ENCODE measurements around the gene SLC2A9.

Gene SLC2A9

GRCh38 chr4:9849538-9849920 lies 171.8 kb downstream of the SLC2A9 start:
- no peak for TF ChIP-seq Cebpa-rat (IDR thresholded peaks at IDR 0.05)
- Histone ChIP-seq H3K27me3 (no peaks in the 10 kb centered on the region), H4K20me1 (no peaks in the 10 kb centered on the region), H3K27ac (peak overlapping the region in 3 of 11 experiments; percentile 33 to 48 (median 44); a peak in 4 of 22 replicates), H3K9me3 (replicated peaks in 1 of 11) (peaks cover 0 to 11% (median 0%) of the 10 kb centered on the region in 11 experiments; a peak in 7 of 22 replicates), H3K4me2 (peak overlapping the region in 4 of 11 experiments; percentile 7 to 84 (median 48); a peak in 6 of 22 replicates), H3K4me1 (peaks cover 0 to 31% (median 10%) of the 10 kb centered on the region in 10 experiments; a peak in 11 of 20 replicates), H3K36me3 (peaks cover 0 to 10% (median 0%) of the 10 kb centered on the region in 11 experiments; a peak in 1 of 22 replicates), H3K9ac (no peak overlapping the region), H3K4me3 (no peak overlapping the region)

- peak overlapping the region in 2 of 11 experiments; percentile 74 to 84; a peak in 4 of 22 replicates for H3K4me2 ChIP-seq
- no peaks in the 10 kb centered on the region for H4K20me1 ChIP-seq
- peaks cover 0 to 10% (median 0%) of the 10 kb centered on the region in 11 experiments; a peak in 1 of 22 replicates for H3K36me3 ChIP-seq
- H3K9me3 ChIP-seq (replicated peaks in 1 of 11) = peaks cover 0 to 9% (median 0%) of the 10 kb centered on the region in 11 experiments; a peak in 6 of 22 replicates
- H3K27me3 ChIP-seq = no peaks in the 10 kb centered on the region
- TF ChIP-seq Cebpa-rat (IDR thresholded peaks at IDR 0.05) = peak in 5 of 11 experiments; percentile 10 to 46 (median 29); a peak in 4 of 22 replicates
- H3K27ac ChIP-seq = peak overlapping the region in 1 of 11 experiments; percentile 48; a peak in 2 of 22 replicates
- H3K4me1 ChIP-seq = peaks cover 0 to 31% (median 10%) of the 10 kb centered on the region in 10 experiments; a peak in 11 of 20 replicates
- no peak overlapping the region for H3K9ac ChIP-seq
- H3K4me3 ChIP-seq = no peak overlapping the region
These were observed 173.1 kb downstream of the SLC2A9 start for GRCh38 chr4:9847968-9848748.

GRCh38 chr4:9845791-9846493 lies 175.4 kb downstream of the SLC2A9 start:
- no peak overlapping the region for H3K4me2 ChIP-seq
- no peak overlapping the region for H3K4me3 ChIP-seq
- peaks cover 0 to 31% (median 10%) of the 10 kb centered on the region in 10 experiments; a peak in 11 of 20 replicates for H3K4me1 ChIP-seq
- no peak overlapping the region for H3K9ac ChIP-seq
- no peaks in the 10 kb centered on the region for H4K20me1 ChIP-seq
- H3K27ac ChIP-seq = no peak overlapping the region
- no peak for TF ChIP-seq Cebpa-rat (IDR thresholded peaks at IDR 0.05)
- H3K27me3 ChIP-seq = no peaks in the 10 kb centered on the region
- peaks cover 0 to 11% (median 0%) of the 10 kb centered on the region in 11 experiments; a peak in 1 of 22 replicates for H3K36me3 ChIP-seq
- peaks cover 0 to 22% (median 9%) of the 10 kb centered on the region in 11 experiments; a peak in 17 of 22 replicates for H3K9me3 ChIP-seq (replicated peaks in 1 of 11)

- Histone ChIP-seq H3K9ac (no peak overlapping the region), H3K4me2 (no peak overlapping the region), H3K4me1 (no peaks in the 10 kb centered on the region), H3K27me3 (no peaks in the 10 kb centered on the region), H4K20me1 (no peaks in the 10 kb centered on the region), H3K27ac (no peak overlapping the region), H3K4me3 (no peak overlapping the region), H3K9me3 (replicated peaks in 1 of 11) (peaks cover 0 to 46% (median 15%) of the 10 kb centered on the region in 11 experiments; a peak in 17 of 22 replicates), H3K36me3 (peaks cover 0 to 16% (median 0%) of the 10 kb centered on the region in 11 experiments; a peak in 2 of 22 replicates)
- TF ChIP-seq Cebpa-rat (IDR thresholded peaks at IDR 0.05) = no peak
These were observed 180.2 kb downstream of the SLC2A9 start for GRCh38 chr4:9841072-9841471.

- no peak overlapping the region for H3K4me3 ChIP-seq
- H3K36me3 ChIP-seq = peaks cover 0 to 53% (median 0%) of the 10 kb centered on the region in 11 experiments; a peak in 8 of 22 replicates
- peaks cover 0 to 20% (median 0%) of the 10 kb centered on the region in 11 experiments; a peak in 6 of 22 replicates for H3K9me3 ChIP-seq (replicated peaks in 1 of 11)
- no peak for TF ChIP-seq Cebpa-rat (IDR thresholded peaks at IDR 0.05)
- no peak overlapping the region for H3K4me2 ChIP-seq
- no peaks in the 10 kb centered on the region for H4K20me1 ChIP-seq
- no peaks in the 10 kb centered on the region for H3K4me1 ChIP-seq
- H3K9ac ChIP-seq = no peak overlapping the region
- H3K27me3 ChIP-seq = no peaks in the 10 kb centered on the region
- no peak overlapping the region for H3K27ac ChIP-seq
These were observed 185.9 kb downstream of the SLC2A9 start for GRCh38 chr4:9835430-9835829.

- no peaks in the 10 kb centered on the region for H3K27me3 ChIP-seq
- no peak overlapping the region for H3K9ac ChIP-seq
- H3K36me3 ChIP-seq = peaks cover 0 to 65% (median 0%) of the 10 kb centered on the region in 11 experiments; a peak in 8 of 22 replicates
- no peak overlapping the region for H3K4me2 ChIP-seq
- no peak overlapping the region for H3K4me3 ChIP-seq
- H3K4me1 ChIP-seq = no peaks in the 10 kb centered on the region
- no peak overlapping the region for H3K27ac ChIP-seq
- H3K9me3 ChIP-seq (replicated peaks in 1 of 11) = peaks cover 0 to 2% (median 0%) of the 10 kb centered on the region in 11 experiments; a peak in 2 of 22 replicates
- no peak for TF ChIP-seq Cebpa-rat (IDR thresholded peaks at IDR 0.05)
- no peaks in the 10 kb centered on the region for H4K20me1 ChIP-seq
These were observed 187.9 kb downstream of the SLC2A9 start for GRCh38 chr4:9833421-9833820.

GRCh38 chr4:9832640-9833039 lies 188.7 kb downstream of the SLC2A9 start:
- no peaks in the 10 kb centered on the region for H3K4me1 ChIP-seq
- no peak overlapping the region for H3K4me3 ChIP-seq
- no peaks in the 10 kb centered on the region for H3K27me3 ChIP-seq
- H4K20me1 ChIP-seq = no peaks in the 10 kb centered on the region
- H3K36me3 ChIP-seq = peaks cover 0 to 71% (median 0%) of the 10 kb centered on the region in 11 experiments; a peak in 8 of 22 replicates
- H3K27ac ChIP-seq = no peak overlapping the region
- no peak overlapping the region for H3K9ac ChIP-seq
- H3K9me3 ChIP-seq (replicated peaks in 1 of 11) = no peaks in the 10 kb centered on the region
- TF ChIP-seq Cebpa-rat (IDR thresholded peaks at IDR 0.05) = no peak
- no peak overlapping the region for H3K4me2 ChIP-seq

GRCh38 chr4:9826551-9826950 lies 194.7 kb downstream of the SLC2A9 start:
- H3K4me1 ChIP-seq = peaks cover 0 to 11% (median 9%) of the 10 kb centered on the region in 10 experiments; a peak in 14 of 20 replicates
- no peaks in the 10 kb centered on the region for H4K20me1 ChIP-seq
- peaks cover 0 to 55% (median 0%) of the 10 kb centered on the region in 11 experiments; a peak in 5 of 22 replicates for H3K36me3 ChIP-seq
- no peaks in the 10 kb centered on the region for H3K9me3 ChIP-seq (replicated peaks in 1 of 11)
- no peak overlapping the region for H3K4me2 ChIP-seq
- H3K27ac ChIP-seq = no peak overlapping the region
- H3K27me3 ChIP-seq = no peaks in the 10 kb centered on the region
- H3K9ac ChIP-seq = no peak overlapping the region
- TF ChIP-seq Cebpa-rat (IDR thresholded peaks at IDR 0.05) = no peak
- no peak overlapping the region for H3K4me3 ChIP-seq

- Histone ChIP-seq H3K9me3 (replicated peaks in 1 of 11) (no peaks in the 10 kb centered on the region), H3K36me3 (peaks cover 0 to 40% (median 0%) of the 10 kb centered on the region in 11 experiments; a peak in 3 of 22 replicates), H4K20me1 (no peaks in the 10 kb centered on the region), H3K4me3 (no peak overlapping the region), H3K27ac (no peak overlapping the region), H3K9ac (no peak overlapping the region), H3K4me2 (peak overlapping the region in 8 of 11 experiments; percentile 7 to 59 (median 38); a peak in 15 of 22 replicates), H3K27me3 (no peaks in the 10 kb centered on the region), H3K4me1 (peaks cover 0 to 11% (median 9%) of the 10 kb centered on the region in 10 experiments; a peak in 14 of 20 replicates)
- TF ChIP-seq Cebpa-rat (IDR thresholded peaks at IDR 0.05) = no peak
These were observed 196.2 kb downstream of the SLC2A9 start for GRCh38 chr4:9825049-9825448.

Measured in BLaER1 treated with 17β-estradiol and CSF1 and Interleukin-3, amounts not matched to agents 10 nM and 100 nM (cell line).